ENCODE measurements around the gene CD52. TPM values are rescaled to one million over a fixed set of nuclear protein-coding genes. Genes with fewer than 3 reads are reported as not detected.

Gene CD52
- total RNA-seq, 1 experiment from 2014 or later: 2.8 TPM

GRCh38 chr1:26288311-26288941, 29.3 kb upstream of the CD52 start:
- TF ChIP-seq, protein P1, sequence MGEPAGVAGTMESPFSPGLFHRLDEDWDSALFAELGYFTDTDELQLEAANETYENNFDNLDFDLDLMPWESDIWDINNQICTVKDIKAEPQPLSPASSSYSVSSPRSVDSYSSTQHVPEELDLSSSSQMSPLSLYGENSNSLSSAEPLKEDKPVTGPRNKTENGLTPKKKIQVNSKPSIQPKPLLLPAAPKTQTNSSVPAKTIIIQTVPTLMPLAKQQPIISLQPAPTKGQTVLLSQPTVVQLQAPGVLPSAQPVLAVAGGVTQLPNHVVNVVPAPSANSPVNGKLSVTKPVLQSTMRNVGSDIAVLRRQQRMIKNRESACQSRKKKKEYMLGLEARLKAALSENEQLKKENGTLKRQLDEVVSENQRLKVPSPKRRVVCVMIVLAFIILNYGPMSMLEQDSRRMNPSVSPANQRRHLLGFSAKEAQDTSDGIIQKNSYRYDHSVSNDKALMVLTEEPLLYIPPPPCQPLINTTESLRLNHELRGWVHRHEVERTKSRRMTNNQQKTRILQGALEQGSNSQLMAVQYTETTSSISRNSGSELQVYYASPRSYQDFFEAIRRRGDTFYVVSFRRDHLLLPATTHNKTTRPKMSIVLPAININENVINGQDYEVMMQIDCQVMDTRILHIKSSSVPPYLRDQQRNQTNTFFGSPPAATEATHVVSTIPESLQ (CRISPR knock-in tag; IDR thresholded peaks at IDR 0.05): no peak
- TF ChIP-seq PREB (CRISPR knock-in tag; IDR thresholded peaks at IDR 0.05; ENCODE audit: borderline replicate concordance) (no peak), GTF2I (CRISPR knock-in tag; conservative IDR thresholded peaks at IDR 0.05) (no peak), GRHL2 (CRISPR knock-in tag; IDR thresholded peaks at IDR 0.05; ENCODE audit: insufficient replicate concordance, severe bottlenecking) (no peak)
- DNase-seq (ENCODE audit: low spot score) (no peak), ATAC-seq (no peak)
- Mint-ChIP-seq H3K27ac (no peak overlapping the region), H3K9me3 (no peaks in the 10 kb centered on the region), H3K27me3 (ENCODE audit: low read depth) (no peaks in the 10 kb centered on the region; the same call in 1 of the 2 replicates), H3K4me1 (peaks cover 30% of the 10 kb centered on the region), H3K4me3 (no peak overlapping the region), H3K36me3 (no peaks in the 10 kb centered on the region)
- CTCF ChIA-PET: interaction anchor here (0.9 to 11.1 kb wide), 10 partner anchors 9 to 252 kb away, joined by 3 to 306 read pairs (median 4); partner anchors contain the start of genes CATSPER4, CD52, CEP85 and SH3BGRL3
- POLR2A ChIA-PET: interaction anchor here (0.6 kb wide), 1 partner anchor 43 kb away, joined by 3 read pairs; no protein-coding TSS in a partner anchor

DNA sequence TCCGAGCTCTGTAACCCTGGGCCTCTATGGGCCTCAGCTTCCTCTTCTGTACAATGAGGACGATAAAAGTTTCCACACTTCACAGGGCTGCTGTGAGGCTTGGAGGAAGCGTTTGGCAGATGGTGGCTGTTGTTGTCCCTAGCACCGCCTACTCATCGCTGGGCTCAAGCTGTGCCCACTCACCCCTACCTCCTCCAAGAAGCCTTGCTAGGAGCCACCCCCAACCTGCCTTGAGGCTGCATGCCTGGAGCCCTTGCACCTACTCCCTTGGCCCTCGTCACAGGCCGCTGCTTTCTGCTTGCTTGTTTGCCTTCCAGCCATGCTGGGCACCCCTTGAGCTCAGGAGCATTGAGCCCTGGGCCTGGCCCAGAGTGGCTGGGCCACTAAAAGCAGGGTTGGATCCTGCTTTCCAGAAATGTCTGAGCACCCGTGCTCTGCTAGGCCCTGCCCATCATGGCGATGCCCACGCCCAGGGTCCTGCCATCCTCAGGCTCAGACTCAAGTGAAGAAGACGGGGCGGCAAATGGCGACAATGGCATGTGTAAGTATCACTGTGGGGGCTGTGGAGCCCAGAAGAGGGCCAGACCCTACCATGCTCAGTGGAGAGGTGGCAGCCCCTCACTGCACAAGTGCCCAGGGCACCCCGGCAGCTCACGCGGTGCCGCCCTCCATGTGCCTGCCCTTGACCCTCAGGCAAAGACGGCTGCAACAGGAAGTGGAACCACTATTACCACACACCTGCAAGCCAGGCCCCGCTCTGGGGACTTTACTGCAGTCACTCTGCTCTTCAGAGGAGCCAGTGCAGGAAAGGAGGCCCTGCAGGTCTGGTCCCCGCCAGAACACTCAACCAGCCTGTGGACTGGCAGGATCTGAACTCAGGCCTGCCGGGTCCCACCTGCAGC, 28.3 kb upstream of the CD52 start:
- TF ChIP-seq NR1H2 (CRISPR knock-in tag; IDR thresholded peaks at IDR 0.05) (no peak), KAT7 (CRISPR knock-in tag; IDR thresholded peaks at IDR 0.05; ENCODE audit: borderline replicate concordance) (no peak), CBFB (CRISPR knock-in tag; IDR thresholded peaks at IDR 0.05; ENCODE audit: low read depth) (no peak), EMX1 (CRISPR knock-in tag; IDR thresholded peaks at IDR 0.05) (no peak), CREM (CRISPR knock-in tag; IDR thresholded peaks at IDR 0.05) (no peak), NFATC4 (CRISPR knock-in tag; IDR thresholded peaks at IDR 0.05) (no peak), SOX15 (CRISPR knock-in tag; IDR thresholded peaks at IDR 0.05) (no peak), ELF4 (CRISPR knock-in tag; IDR thresholded peaks at IDR 0.05; ENCODE audit: low read depth) (no peak), JUN (CRISPR knock-in tag; IDR thresholded peaks at IDR 0.05) (no peak), NFYB (CRISPR knock-in tag; conservative IDR thresholded peaks at IDR 0.05; ENCODE audit: low read depth) (no peak), ZNF423 (CRISPR knock-in tag; IDR thresholded peaks at IDR 0.05) (no peak), RORB (CRISPR knock-in tag; IDR thresholded peaks at IDR 0.05) (no peak)
- TF ChIP-seq, protein P2, sequence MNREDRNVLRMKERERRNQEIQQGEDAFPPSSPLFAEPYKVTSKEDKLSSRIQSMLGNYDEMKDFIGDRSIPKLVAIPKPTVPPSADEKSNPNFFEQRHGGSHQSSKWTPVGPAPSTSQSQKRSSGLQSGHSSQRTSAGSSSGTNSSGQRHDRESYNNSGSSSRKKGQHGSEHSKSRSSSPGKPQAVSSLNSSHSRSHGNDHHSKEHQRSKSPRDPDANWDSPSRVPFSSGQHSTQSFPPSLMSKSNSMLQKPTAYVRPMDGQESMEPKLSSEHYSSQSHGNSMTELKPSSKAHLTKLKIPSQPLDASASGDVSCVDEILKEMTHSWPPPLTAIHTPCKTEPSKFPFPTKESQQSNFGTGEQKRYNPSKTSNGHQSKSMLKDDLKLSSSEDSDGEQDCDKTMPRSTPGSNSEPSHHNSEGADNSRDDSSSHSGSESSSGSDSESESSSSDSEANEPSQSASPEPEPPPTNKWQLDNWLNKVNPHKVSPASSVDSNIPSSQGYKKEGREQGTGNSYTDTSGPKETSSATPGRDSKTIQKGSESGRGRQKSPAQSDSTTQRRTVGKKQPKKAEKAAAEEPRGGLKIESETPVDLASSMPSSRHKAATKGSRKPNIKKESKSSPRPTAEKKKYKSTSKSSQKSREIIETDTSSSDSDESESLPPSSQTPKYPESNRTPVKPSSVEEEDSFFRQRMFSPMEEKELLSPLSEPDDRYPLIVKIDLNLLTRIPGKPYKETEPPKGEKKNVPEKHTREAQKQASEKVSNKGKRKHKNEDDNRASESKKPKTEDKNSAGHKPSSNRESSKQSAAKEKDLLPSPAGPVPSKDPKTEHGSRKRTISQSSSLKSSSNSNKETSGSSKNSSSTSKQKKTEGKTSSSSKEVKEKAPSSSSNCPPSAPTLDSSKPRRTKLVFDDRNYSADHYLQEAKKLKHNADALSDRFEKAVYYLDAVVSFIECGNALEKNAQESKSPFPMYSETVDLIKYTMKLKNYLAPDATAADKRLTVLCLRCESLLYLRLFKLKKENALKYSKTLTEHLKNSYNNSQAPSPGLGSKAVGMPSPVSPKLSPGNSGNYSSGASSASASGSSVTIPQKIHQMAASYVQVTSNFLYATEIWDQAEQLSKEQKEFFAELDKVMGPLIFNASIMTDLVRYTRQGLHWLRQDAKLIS (CRISPR knock-in tag; IDR thresholded peaks at IDR 0.05; ENCODE audit: borderline replicate concordance): no peak
- TF ChIP-seq, protein P3, sequence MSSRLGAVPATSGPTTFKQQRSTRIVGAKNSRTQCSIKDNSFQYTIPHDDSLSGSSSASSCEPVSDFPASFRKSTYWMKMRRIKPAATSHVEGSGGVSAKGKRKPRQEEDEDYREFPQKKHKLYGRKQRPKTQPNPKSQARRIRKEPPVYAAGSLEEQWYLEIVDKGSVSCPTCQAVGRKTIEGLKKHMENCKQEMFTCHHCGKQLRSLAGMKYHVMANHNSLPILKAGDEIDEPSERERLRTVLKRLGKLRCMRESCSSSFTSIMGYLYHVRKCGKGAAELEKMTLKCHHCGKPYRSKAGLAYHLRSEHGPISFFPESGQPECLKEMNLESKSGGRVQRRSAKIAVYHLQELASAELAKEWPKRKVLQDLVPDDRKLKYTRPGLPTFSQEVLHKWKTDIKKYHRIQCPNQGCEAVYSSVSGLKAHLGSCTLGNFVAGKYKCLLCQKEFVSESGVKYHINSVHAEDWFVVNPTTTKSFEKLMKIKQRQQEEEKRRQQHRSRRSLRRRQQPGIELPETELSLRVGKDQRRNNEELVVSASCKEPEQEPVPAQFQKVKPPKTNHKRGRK (CRISPR knock-in tag; IDR thresholded peaks at IDR 0.05; ENCODE audit: borderline replicate concordance): no peak
- TF ChIP-seq, protein P4, sequence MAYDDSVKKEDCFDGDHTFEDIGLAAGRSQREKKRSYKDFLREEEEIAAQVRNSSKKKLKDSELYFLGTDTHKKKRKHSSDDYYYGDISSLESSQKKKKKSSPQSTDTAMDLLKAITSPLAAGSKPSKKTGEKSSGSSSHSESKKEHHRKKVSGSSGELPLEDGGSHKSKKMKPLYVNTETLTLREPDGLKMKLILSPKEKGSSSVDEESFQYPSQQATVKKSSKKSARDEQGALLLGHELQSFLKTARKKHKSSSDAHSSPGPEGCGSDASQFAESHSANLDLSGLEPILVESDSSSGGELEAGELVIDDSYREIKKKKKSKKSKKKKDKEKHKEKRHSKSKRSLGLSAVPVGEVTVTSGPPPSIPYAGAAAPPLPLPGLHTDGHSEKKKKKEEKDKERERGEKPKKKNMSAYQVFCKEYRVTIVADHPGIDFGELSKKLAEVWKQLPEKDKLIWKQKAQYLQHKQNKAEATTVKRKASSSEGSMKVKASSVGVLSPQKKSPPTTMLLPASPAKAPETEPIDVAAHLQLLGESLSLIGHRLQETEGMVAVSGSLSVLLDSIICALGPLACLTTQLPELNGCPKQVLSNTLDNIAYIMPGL (CRISPR knock-in tag; IDR thresholded peaks at IDR 0.05): no peak
- ATAC-seq (no peak), DNase-seq (ENCODE audit: low spot score) (no peak)
- Mint-ChIP-seq H3K4me1 (peaks cover 30% of the 10 kb centered on the region), H3K36me3 (no peaks in the 10 kb centered on the region), H3K27ac (no peak overlapping the region), H3K4me3 (no peak overlapping the region), H3K27me3 (ENCODE audit: low read depth) (no peaks in the 10 kb centered on the region; the same call in 1 of the 2 replicates), H3K9me3 (no peaks in the 10 kb centered on the region)
- CTCF ChIA-PET: interaction anchor here (0.9 to 11.1 kb wide), 15 partner anchors 8 to 253 kb away, joined by 3 to 306 read pairs (median 4); partner anchors contain the start of genes CATSPER4, CD52, CEP85 and SH3BGRL3
- POLR2A ChIA-PET: interaction anchor here (0.6 to 0.7 kb wide), 2 partner anchors 42 to 74 kb away, joined by 3 read pairs; no protein-coding TSS in a partner anchor

Measured in WTC11 (cell line).